Measurements from ENCODE around the gene PRSS22. TPM values are rescaled to one million over a fixed set of nuclear protein-coding genes. Genes with fewer than 3 reads are reported as not detected.
A peak's percentile ranks its signal among the peaks of the same experiment; 100 is the strongest.

The PRSS22 gene
- total RNA-seq, 1 donor from 2014 or later, result not detected

GRCh38 chr16:2899564-2900072 lies 41.6 kb upstream of the PRSS22 start:
- no peak for TF ChIP-seq CTCF (IDR thresholded peaks at IDR 0.05)
- Mint-ChIP-seq H3K9me3 (ENCODE audit: unreplicated experiment) (no peaks in the 10 kb centered on the region), H3K36me3 (ENCODE audit: unreplicated experiment) (peaks cover 2% of the 10 kb centered on the region), H3K27ac (ENCODE audit: unreplicated experiment) (no peak overlapping the region), H3K4me3 (ENCODE audit: unreplicated experiment) (no peak overlapping the region), H3K27me3 (ENCODE audit: unreplicated experiment) (no peaks in the 10 kb centered on the region), H3K4me1 (ENCODE audit: unreplicated experiment) (peaks cover 18% of the 10 kb centered on the region)
- DNase-seq (ENCODE audit: extremely low spot score, unreplicated experiment), result no peak

GRCh38 chr16:2898831-2899563 lies 41.0 kb upstream of the PRSS22 start:
- no peaks in the 10 kb centered on the region for H3K27me3 Mint-ChIP-seq (ENCODE audit: unreplicated experiment)

GRCh38 chr16:2897110-2897509 lies 39.1 kb upstream of the PRSS22 start:
- DNase-seq (ENCODE audit: extremely low spot score, unreplicated experiment), result no peak
- H3K27me3 Mint-ChIP-seq (ENCODE audit: unreplicated experiment), result no peaks in the 10 kb centered on the region
- H3K36me3 Mint-ChIP-seq (ENCODE audit: unreplicated experiment), result peaks cover 2% of the 10 kb centered on the region
- H3K4me3 Mint-ChIP-seq (ENCODE audit: unreplicated experiment), result no peak overlapping the region
- H3K4me1 Mint-ChIP-seq (ENCODE audit: unreplicated experiment), result peaks cover 11% of the 10 kb centered on the region
- no peak for TF ChIP-seq CTCF (IDR thresholded peaks at IDR 0.05)
- H3K9me3 Mint-ChIP-seq (ENCODE audit: unreplicated experiment), result no peaks in the 10 kb centered on the region
- no peak overlapping the region for H3K27ac Mint-ChIP-seq (ENCODE audit: unreplicated experiment)

More at GRCh38 chr16:2898831-2899563, 41.0 kb upstream of the PRSS22 start:
- no peak overlapping the region for H3K27ac Mint-ChIP-seq (ENCODE audit: unreplicated experiment)
- no peaks in the 10 kb centered on the region for H3K9me3 Mint-ChIP-seq (ENCODE audit: unreplicated experiment)
- H3K4me3 Mint-ChIP-seq (ENCODE audit: unreplicated experiment), result no peak overlapping the region
- H3K4me1 Mint-ChIP-seq (ENCODE audit: unreplicated experiment), result peaks cover 17% of the 10 kb centered on the region
- DNase-seq (ENCODE audit: extremely low spot score, unreplicated experiment), result no peak
- no peak for TF ChIP-seq CTCF (IDR thresholded peaks at IDR 0.05)
- peaks cover 2% of the 10 kb centered on the region for H3K36me3 Mint-ChIP-seq (ENCODE audit: unreplicated experiment)

GRCh38 chr16:2896480-2897010 lies 38.6 kb upstream of the PRSS22 start:
- Mint-ChIP-seq H3K4me3 (ENCODE audit: unreplicated experiment) (no peak overlapping the region), H3K4me1 (ENCODE audit: unreplicated experiment) (peaks cover 11% of the 10 kb centered on the region), H3K36me3 (ENCODE audit: unreplicated experiment) (peaks cover 2% of the 10 kb centered on the region), H3K27me3 (ENCODE audit: unreplicated experiment) (no peaks in the 10 kb centered on the region), H3K27ac (ENCODE audit: unreplicated experiment) (no peak overlapping the region), H3K9me3 (ENCODE audit: unreplicated experiment) (no peaks in the 10 kb centered on the region)
- TF ChIP-seq CTCF (IDR thresholded peaks at IDR 0.05), result no peak
- DNase-seq (ENCODE audit: extremely low spot score, unreplicated experiment), result no peak

GRCh38 chr16:2895813-2896212 lies 37.8 kb upstream of the PRSS22 start:
- Mint-ChIP-seq H3K4me3 (ENCODE audit: unreplicated experiment) (no peak overlapping the region), H3K27ac (ENCODE audit: unreplicated experiment) (peak overlapping the region; percentile 69), H3K4me1 (ENCODE audit: unreplicated experiment) (peaks cover 14% of the 10 kb centered on the region), H3K9me3 (ENCODE audit: unreplicated experiment) (no peaks in the 10 kb centered on the region), H3K36me3 (ENCODE audit: unreplicated experiment) (no peaks in the 10 kb centered on the region), H3K27me3 (ENCODE audit: unreplicated experiment) (no peaks in the 10 kb centered on the region)
- DNase-seq (ENCODE audit: extremely low spot score, unreplicated experiment), result no peak
- no peak for TF ChIP-seq CTCF (IDR thresholded peaks at IDR 0.05)

Measured in osteocyte (in vitro differentiated cells).